ENCODE measurements around the gene CCDC148.

- TF ChIP-seq EZH2phosphoT487 (IDR thresholded peaks at IDR 0.05; ENCODE audit: insufficient read depth, low read depth) (no peak), EZH2 (IDR thresholded peaks at IDR 0.05; ENCODE audit: insufficient read depth, poor library complexity, severe bottlenecking) (no peak)
Observed at GRCh38 chr2:158477202-158477601, 20.6 kb upstream of the CCDC148 start.

Data from GM23248 (cell line).